NCI-H748 treated with DMSO at 0.1 percent for 48 hours (cell line): ENCODE measurements around the gene DUSP21.
"Not testable (repeated sequence)": the region's sequence is repeated elsewhere in the genome, so short reads cannot be mapped to it uniquely, and the experiment has no call there.

ENCODE experiments used
- DNase-seq: peaks from one replicate; lab custom pipeline; 2025; lab: John Stamatoyannopoulos, UW

DUSP21 gene

DNA sequence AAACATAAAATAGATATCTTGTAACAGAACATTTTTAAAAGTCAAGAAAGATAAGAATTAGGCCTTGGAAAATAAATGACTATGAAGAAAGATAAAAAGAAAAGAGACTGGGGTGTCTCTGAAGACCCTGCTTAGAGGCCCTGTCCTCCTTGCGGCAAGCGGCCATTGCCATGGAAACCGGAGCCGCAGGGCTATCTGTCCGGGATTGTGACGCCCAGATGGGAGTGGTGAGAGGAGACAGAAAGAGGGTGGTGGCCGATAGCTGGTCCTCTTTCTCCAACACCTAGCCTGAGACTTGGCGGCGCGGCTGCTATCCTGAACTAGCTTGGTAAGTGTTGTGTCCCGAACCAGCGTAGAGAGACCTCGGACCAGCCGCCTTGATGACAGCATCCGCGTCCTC is at the start of gene DUSP21:
Gene DUSP21, plus strand, starts transcription at position 269 of the 400 bp plus-strand sequence. Its CDS starts 112 bp downstream, at position 381.
- DNase-seq: no peak

GRCh38 chrX:44795945-44796450 is 47.8 kb upstream of the DUSP21 start:
- DNase-seq: no peak

DNA sequence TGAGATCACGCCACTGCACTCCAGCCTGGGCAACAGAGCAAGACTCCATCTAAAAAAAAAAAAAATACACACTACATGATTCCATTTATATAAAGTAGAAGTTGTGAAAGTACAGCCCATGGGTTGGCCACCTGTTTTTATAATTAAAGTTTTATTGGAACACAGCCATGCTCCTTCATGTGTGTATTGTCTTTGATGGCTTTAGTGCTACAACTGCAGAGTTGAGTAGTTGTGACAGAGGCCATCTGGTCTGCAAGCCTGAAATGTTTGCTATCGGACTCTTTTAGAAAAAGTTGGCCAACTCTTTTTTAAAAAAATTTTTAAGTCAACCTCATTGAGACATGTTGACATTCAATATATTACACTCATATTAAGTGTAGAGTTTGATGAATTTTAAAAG is 41.2 kb upstream of the DUSP21 start:
- no peak for DNase-seq

DNA sequence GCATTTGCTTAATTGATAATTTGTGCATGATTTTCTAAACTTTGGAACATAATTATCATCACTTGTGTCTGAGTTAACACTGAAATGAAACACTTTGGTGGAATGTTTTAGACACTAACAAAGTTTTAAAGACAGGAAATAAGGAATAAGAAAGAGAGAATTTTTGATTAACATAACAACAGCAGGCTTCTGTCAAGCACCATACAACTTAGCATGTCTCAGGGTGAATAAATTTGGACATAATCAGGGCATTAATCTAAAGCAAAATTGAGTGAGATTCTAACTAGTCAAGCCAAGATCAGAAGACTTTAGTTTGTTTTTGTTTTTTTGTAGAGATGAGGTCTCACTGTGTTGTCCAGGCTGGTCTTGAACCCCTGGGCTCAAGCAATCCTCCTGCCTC is 28.1 kb upstream of the DUSP21 start:
- no peak for DNase-seq

DNA sequence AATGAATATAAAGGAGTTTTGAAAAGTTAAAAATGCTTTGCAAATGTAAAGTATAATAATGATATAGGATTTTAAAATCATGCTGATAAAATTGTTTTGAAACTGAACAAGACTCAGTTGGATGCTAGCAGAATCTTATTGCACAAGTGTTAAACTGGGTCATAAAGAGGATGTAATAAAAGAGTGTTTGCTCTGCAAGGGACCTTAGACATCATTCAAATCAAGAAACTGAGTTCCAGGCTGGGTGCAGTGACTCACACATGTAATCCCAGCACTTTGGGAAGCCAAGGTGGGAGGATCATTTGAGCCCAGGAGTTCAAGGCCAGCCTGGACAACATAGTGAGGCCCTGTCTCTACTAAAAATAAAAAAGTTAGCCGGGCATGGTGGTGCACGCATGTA is 27.5 kb upstream of the DUSP21 start:
- no peak for DNase-seq

GRCh38 chrX:44817029-44817428 is 26.8 kb upstream of the DUSP21 start:
- DNase-seq: no peak

DNA sequence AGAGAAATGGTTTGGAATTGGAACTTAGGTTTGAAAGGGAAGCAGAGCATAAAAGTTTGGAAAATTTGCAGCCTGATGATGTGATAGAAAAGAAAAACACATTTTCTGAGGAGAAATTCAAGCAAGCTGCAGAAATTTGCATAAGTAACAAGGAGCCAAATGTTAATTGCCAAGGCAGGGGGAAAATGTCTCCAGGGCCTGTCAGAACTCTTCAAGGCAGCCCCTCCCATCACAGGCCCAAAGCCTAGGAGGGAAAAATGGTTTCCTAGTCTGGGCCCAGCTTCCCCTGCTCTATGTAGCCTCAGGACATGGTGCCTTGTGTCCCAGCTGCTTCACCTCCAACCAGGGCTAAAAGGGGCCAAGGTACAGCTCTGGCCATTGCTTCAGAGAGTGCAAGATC is 21.2 kb upstream of the DUSP21 start:
- no peak for DNase-seq

GRCh38 chrX:44823193-44823592 is 20.6 kb upstream of the DUSP21 start:
- not testable (repeated sequence) for DNase-seq

- DNase-seq: no peak
Measured at GRCh38 chrX:44828008-44828605, 15.7 kb upstream of the DUSP21 start.

DNA sequence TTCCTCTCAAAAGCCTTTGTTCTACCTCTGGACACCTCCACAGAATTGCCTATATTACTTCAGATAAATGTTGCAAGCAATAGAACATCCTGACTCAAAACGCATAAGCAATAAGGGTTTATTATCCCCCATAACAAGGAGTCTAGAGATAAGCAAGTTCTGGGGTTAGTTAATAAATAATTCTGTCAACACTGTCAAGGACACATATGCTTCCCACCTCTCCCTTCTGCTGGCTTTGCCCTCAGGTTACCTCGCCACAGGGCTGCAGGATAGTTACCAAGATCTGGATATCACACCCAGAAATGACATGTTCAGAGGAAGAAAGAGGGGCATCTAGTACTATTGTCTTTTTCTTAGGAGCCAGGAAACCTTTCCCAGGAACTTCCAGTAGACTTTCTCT is 14.0 kb upstream of the DUSP21 start:
- DNase-seq: no peak

- DNase-seq: no peak
Measured at GRCh38 chrX:44842550-44843317, 1.1 kb upstream of the DUSP21 start.

GRCh38 chrX:44843318-44843702 is 511 bp upstream of the DUSP21 start:
- DNase-seq: no peak

GRCh38 chrX:44844204-44844603 is 383 bp downstream of the DUSP21 start:
- DNase-seq: no peak

- DNase-seq: not testable (repeated sequence)
Measured at GRCh38 chrX:44850891-44851290, 7.1 kb downstream of the DUSP21 start.

GRCh38 chrX:44871114-44871645 is 27.4 kb downstream of the DUSP21 start:
- DNase-seq: no peak

- no peak for DNase-seq
Measured at GRCh38 chrX:44871931-44872820, 28.4 kb downstream of the DUSP21 start.

GRCh38 chrX:44872821-44873414 is 29.1 kb downstream of the DUSP21 start, which contains the start of gene KDM6A:
KDM6A (plus strand) TSS chrX:44873188; CDS start chrX:44873552, 364 bp downstream.
- peak; percentile 88 for DNase-seq

- no peak for DNase-seq
Measured at GRCh38 chrX:44873415-44874276, 29.8 kb downstream of the DUSP21 start.

DNA sequence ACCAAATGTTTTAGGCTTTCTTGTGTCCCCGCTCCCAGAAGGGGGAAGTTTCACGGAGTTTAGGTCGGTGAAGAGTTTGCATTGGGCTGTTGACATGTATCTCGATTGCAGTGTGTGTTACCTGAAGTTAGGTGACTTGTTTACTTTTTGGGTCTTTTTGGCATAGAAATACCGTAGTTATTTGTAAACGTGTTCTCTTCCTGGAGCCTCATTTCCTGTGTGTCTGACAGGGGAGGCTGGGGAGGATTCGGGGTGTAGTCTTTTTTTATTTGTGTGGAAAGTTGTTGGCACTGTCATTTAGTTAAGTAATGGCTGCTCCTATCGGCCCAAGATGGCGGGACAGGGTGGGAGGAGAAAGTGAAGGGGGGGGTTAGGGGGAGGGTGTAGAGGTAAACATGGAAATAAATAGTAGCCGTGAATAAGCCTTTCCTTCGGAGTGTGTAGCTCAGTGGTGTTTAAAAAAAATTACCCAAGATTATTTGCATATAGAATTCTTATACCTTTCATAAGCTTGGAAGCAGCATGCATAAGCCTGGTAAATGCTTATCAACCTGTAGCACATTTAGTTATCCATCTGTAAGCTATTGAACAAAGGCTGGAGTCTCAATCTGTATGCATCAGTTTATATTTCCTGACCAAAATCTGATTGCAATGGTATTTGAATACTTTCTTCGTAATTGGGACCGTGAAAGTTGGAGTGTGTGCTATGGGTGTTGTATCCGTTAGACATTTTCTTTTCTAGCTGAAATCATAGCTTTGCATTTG is 30.8 kb downstream of the DUSP21 start:
- peak; percentile 15 for DNase-seq

GRCh38 chrX:44875185-44875489 is 31.3 kb downstream of the DUSP21 start:
- no peak for DNase-seq
